K562 (cell line): Measurements from ENCODE around the gene SMIM13. TPM values are rescaled to one million over a fixed set of nuclear protein-coding genes. Genes with fewer than 3 reads are reported as not detected.

Experiments used
- ATAC-seq: fragments of 200-7000 bp; cut with Tn5 transposase; 3 replicates; pipeline ENCODE4 v1.9.1; 2020; ENCODE audit warnings: moderate library complexity
- BruUV-seq: library from RNA; stranded (reverse); fragments of 400-500 nt; replicated peaks from 2 replicates; lab custom pipeline; 2021; lab: Mats Ljungman, UMichigan
- CTCF ChIA-PET: fragments of 300-600 bp; formaldehyde crosslinking; extraction: SDS; loops from one replicate; lab custom pipeline; 2021; ENCODE audit warnings: low intra/inter-chr PET ratio; lab: Yijun Ruan, JAX
- POLR2A ChIA-PET: fragments of 300-600, 350-650 bp; sonication (Branson Sonifier 250); formaldehyde crosslinking; extraction: SDS; loops from one replicate; lab custom pipeline; 2021; ENCODE audit warnings: antibody characterized with exemption, inconsistent platforms; lab: Yijun Ruan, JAX
- DNase-seq, 4 experiments: peaks; one replicate each; pipeline versions ENCODE4 v3.0.0 to v3.0.0-alpha.2; 2011 to 2018; ENCODE audit warnings: low spot score in 3 of 4, mixed read lengths in 3 of 4; ENCODE audit errors: extremely low read depth in 1 of 4
- FAIRE-seq: peaks from 2 replicates; lab custom pipeline; 2011; peaks lifted over from hg19 to GRCh38; lab: Jason Lieb, UNC
- H2AFZ ChIP-seq: 2 replicates; pipeline ENCODE4 v1.6.0; 2011; ENCODE audit warnings: low read depth, low read length, control low read depth, inconsistent platforms
- H3K27ac ChIP-seq: fragments of 200-600 bp; 3 replicates; pipeline ENCODE4 v1.8.0; 2011; ENCODE audit warnings: low read depth, mild to moderate bottlenecking, control low read depth, inconsistent platforms, low read length, moderate library complexity, mixed read lengths; ENCODE audit errors: extremely low read depth
- H3K27me3 ChIP-seq, 2 experiments: fragments of 300-600 bp in 1 of 2; 2 replicates in 1 of 2; 3 replicates in 1 of 2; pipeline versions ENCODE4 v1.6.0 to v1.8.0; 2011; ENCODE audit warnings: inconsistent platforms in 2 of 2, low read length in 2 of 2, mild to moderate bottlenecking in 1 of 2, mixed read lengths in 1 of 2, moderate library complexity in 1 of 2; ENCODE audit not compliant: control insufficient read depth in 2 of 2, insufficient read depth in 2 of 2
- H3K36me3 ChIP-seq: fragments of 300-600 bp; 3 replicates; pipeline ENCODE4 v1.8.0; 2011; ENCODE audit warnings: mild to moderate bottlenecking, low read length, inconsistent platforms; ENCODE audit not compliant: control insufficient read depth, insufficient read depth
- H3K4me1 ChIP-seq, 2 experiments: fragments of 200-600 bp in 1 of 2; replicated peaks in 1 of 2; 2 replicates in 1 of 2; 3 replicates in 1 of 2; pipeline versions ENCODE4 v1.5.1 to v1.8.0; 2011; ENCODE audit warnings: inconsistent platforms in 2 of 2, low read length in 2 of 2, mild to moderate bottlenecking in 1 of 2, mixed read lengths in 1 of 2, moderate library complexity in 1 of 2; ENCODE audit not compliant: control insufficient read depth in 2 of 2, insufficient read depth in 2 of 2
- H3K4me2 ChIP-seq: 2 replicates; pipeline ENCODE4 v1.6.1; 2011; ENCODE audit warnings: low read length, control low read depth, inconsistent platforms, mixed read lengths; ENCODE audit not compliant: insufficient read depth
- H3K4me3 ChIP-seq: fragments of 200-600 bp; sonication (generic), shearing (Covaris generic); 2 replicates; pipeline ENCODE4 v1.5.1; 2016; ENCODE audit warnings: control low read depth, inconsistent platforms
- H3K79me2 ChIP-seq: fragments of 200-600 bp; 3 replicates; pipeline ENCODE4 v1.8.0; 2011; ENCODE audit warnings: low read length, inconsistent platforms; ENCODE audit not compliant: control insufficient read depth, insufficient read depth
- H3K9ac ChIP-seq, 2 experiments: 2 replicates each; pipeline versions ENCODE4 v1.6.0 to v1.6.1; 2011; ENCODE audit warnings: low read depth in 2 of 2, low read length in 2 of 2, control low read depth in 1 of 2, inconsistent platforms in 1 of 2, mild to moderate bottlenecking in 1 of 2, mixed read lengths in 1 of 2; ENCODE audit not compliant: insufficient read depth in 1 of 2
- H3K9me1 ChIP-seq: one replicate; pipeline ENCODE4 v1.6.0; 2011; ENCODE audit warnings: inconsistent platforms, mild to moderate bottlenecking, low read length, moderate library complexity; ENCODE audit not compliant: control insufficient read depth, insufficient read depth
- H3K9me3 ChIP-seq: replicated peaks from 2 replicates; pipeline ENCODE4 v1.5.1; 2011; ENCODE audit warnings: low read depth, low read length, inconsistent platforms; ENCODE audit not compliant: control insufficient read depth, insufficient read depth
- H4K20me1 ChIP-seq: replicated peaks from 2 replicates; pipeline ENCODE4 v1.6.1; 2011; ENCODE audit warnings: low read length, inconsistent platforms, mixed read lengths; ENCODE audit not compliant: control insufficient read depth, insufficient read depth
- E2F1 ChIP-seq: sonication (generic); formaldehyde crosslinking; IDR thresholded peaks from 2 replicates; pipeline ENCODE4 v1.8.1; 2023; ENCODE audit warnings: mild to moderate bottlenecking, missing genetic modification reagents, moderate library complexity
- HDAC1 ChIP-seq, 2 experiments: fragments of 450-650 bp; IDR thresholded peaks; 2 replicates each; pipeline ENCODE4 v1.6.1; 2016 to 2017; ENCODE audit warnings: inconsistent platforms in 1 of 2, mild to moderate bottlenecking in 1 of 2, moderate library complexity in 1 of 2
- ILF3 ChIP-seq: fragments of 450-650 bp; IDR thresholded peaks from 2 replicates; pipeline ENCODE4 v1.6.1; 2018; ENCODE audit warnings: antibody characterized with exemption, mild to moderate bottlenecking, moderate library complexity, borderline replicate concordance
- KDM1A ChIP-seq, 2 experiments: fragments of 450-650 bp; IDR thresholded peaks; 2 replicates each; pipeline ENCODE4 v1.6.1; 2016; ENCODE audit warnings: mild to moderate bottlenecking in 2 of 2
- MXI1 ChIP-seq: IDR thresholded peaks from 2 replicates; pipeline ENCODE4 v1.6.1; 2011; ENCODE audit warnings: low read depth, mild to moderate bottlenecking, improper control_type of control experiment, low read length
- NELFE ChIP-seq: IDR thresholded peaks from 2 replicates; pipeline ENCODE4 v1.6.1; 2011; ENCODE audit warnings: mild to moderate bottlenecking; ENCODE audit not compliant: insufficient read depth, insufficient read length
- PHF8 ChIP-seq: fragments of 200-600 bp; sonication (generic); IDR thresholded peaks from 2 replicates; pipeline ENCODE4 v1.6.1; 2012; ENCODE audit warnings: mixed run types, mild to moderate bottlenecking, inconsistent platforms, low read length, moderate library complexity, borderline replicate concordance
- RFX5 ChIP-seq: IDR thresholded peaks from 2 replicates; pipeline ENCODE4 v1.6.1; 2011; ENCODE audit warnings: low read depth, mild to moderate bottlenecking, improper control_type of control experiment, low read length
- RFX7 ChIP-seq: fragments of 250-450 bp; sonication (Bioruptor Pico); IDR thresholded peaks from 2 replicates; pipeline ENCODE4 v1.5.1; 2021; ENCODE audit warnings: mild to moderate bottlenecking
- SP1 ChIP-seq: sonication (generic); formaldehyde crosslinking; IDR thresholded peaks from 2 replicates; pipeline ENCODE4 v1.8.1; 2022; ENCODE audit warnings: mild to moderate bottlenecking, missing genetic modification reagents
- SREBF1 ChIP-seq: fragments of 150-350 bp; IDR thresholded peaks from 2 replicates; pipeline ENCODE4 v1.6.1; 2014; ENCODE audit warnings: antibody characterized with exemption, low read depth, low read length, borderline replicate concordance
- USF1 ChIP-seq: sonication (generic); formaldehyde crosslinking; IDR thresholded peaks from 2 replicates; pipeline ENCODE4 v1.9.0; 2022; ENCODE audit warnings: mild to moderate bottlenecking, missing genetic modification reagents
- ZNF175 ChIP-seq: fragments of 200-800 bp; sonication (Bioruptor generic); IDR thresholded peaks from 2 replicates; pipeline ENCODE4 v1.6.1; 2016; ENCODE audit warnings: low read depth, mild to moderate bottlenecking, missing genetic modification characterization, missing compliant biosample characterization
- ZNF354B ChIP-seq: fragments of 250-450 bp; sonication (Bioruptor Pico); IDR thresholded peaks from 2 replicates; pipeline ENCODE4 v1.4.0; 2020
- WGBS: fragments of 100-300 bp; shearing (Covaris generic); methylation state at CpG from one replicate; pipeline ENCODE4 v1.1.6; 2016; ENCODE audit warnings: low coverage, mixed read lengths; ENCODE audit not compliant: insufficient coverage; ENCODE audit errors: missing lambda C conversion rate; 5-methylcytosine and 5-hydroxymethylcytosine counted together
- in situ Hi-C: fragments of 300-500 bp; cut with MboI; formaldehyde crosslinking; loops from 4 replicates; pipeline ENCODE4 v1.15.0; 2018; ENCODE audit warnings: inconsistent platforms, mixed read lengths
- intact Hi-C: fragments of 100-400 bp; cut with micrococcal nuclease; formaldehyde crosslinking; loops from 2 replicates; pipeline ENCODE4 v1.14.2; 2022
- polyA plus RNA-seq, 8 experiments: library from polyadenylated mRNA; depleted of rRNA in 4 of 8; stranded (reverse) in 5 of 8; unstranded in 3 of 8; fragments of >200 nt; fragmentation: Nextera tagmentation in 2 of 8; fragmentation: Illumina TruSeq in 1 of 8; extraction: Ambion mirVana in 2 of 8; extraction: Trizol in 1 of 8; gene quantifications; 2 replicates each; pipeline versions ENCODE4 v1.2.1 to v1.2.3, GENCODE V29; 2011 to 2014; ENCODE audit warnings: inconsistent platforms in 1 of 8, missing spikeins in 1 of 8
- small RNA-seq: library from RNA; depleted of rRNA; stranded (forward); fragments of <200 nt; gene quantifications from one replicate; pipeline ENCODE3, GENCODE V24; 2014
- total RNA-seq, 7 experiments: library from RNA; depleted of rRNA in 6 of 7; stranded (reverse); fragments of >200 nt in 6 of 7; fragmentation: Illumina TruSeq in 2 of 7; extraction: Trizol in 2 of 7; gene quantifications; 2 replicates each; pipeline versions ENCODE4 v1.2.1 to v1.2.3, GENCODE V29; 2011 to 2021; ENCODE audit warnings: low replicate concordance in 1 of 7

The SMIM13 gene
- total and polyA plus RNA-seq, 9 of the 15 experiments (the other 6 are each of a cell fraction or from before 2014, with no cell fraction given), result 5.5 to 24.8 (median 11.7) TPM

GRCh38 chr6:11187301-11187700, 93.7 kb downstream of the SMIM13 start:
- no peaks in the 10 kb centered on the region for H3K9me1 ChIP-seq
- no peak for TF ChIP-seq SREBF1
- no peak for TF ChIP-seq E2F1
- TF ChIP-seq HDAC1 (IDR thresholded peaks at IDR 0.05), result no peak
- no peak for TF ChIP-seq KDM1A (IDR thresholded peaks at IDR 0.05)
- TF ChIP-seq RFX5, result no peak
- TF ChIP-seq ZNF175, result no peak
- TF ChIP-seq ZNF354B (CRISPR knock-in tag), result no peak
- TF ChIP-seq NELFE, result no peak
- no peak for TF ChIP-seq RFX7
- no peak for TF ChIP-seq PHF8
- no peak for TF ChIP-seq ILF3
- no peak for TF ChIP-seq USF1 (CRISPR knock-in tag)
- TF ChIP-seq SP1, result no peak
- no peak for TF ChIP-seq MXI1
- TF ChIP-seq, all 486 proteins: peak for 0
- H3K79me2 ChIP-seq, result no peaks in the 10 kb centered on the region
- ATAC-seq (no peak), DNase-seq (no peak), FAIRE-seq (no peak)
- in situ Hi-C loops (no loop called here), intact Hi-C loops (no loop called here)
- CTCF ChIA-PET, result no interaction called here
- H3K27ac ChIP-seq, result no peak overlapping the region
- H3K4me1 ChIP-seq, result no peaks in the 10 kb centered on the region; a peak in 1 of 5 replicates
- peaks cover 23 to 37% of the 10 kb centered on the region in 2 experiments for H3K27me3 ChIP-seq
- H3K4me2 ChIP-seq, result no peak overlapping the region
- H3K4me3 ChIP-seq, result no peak overlapping the region
- POLR2A ChIA-PET, result no interaction called here
- no TSS peak for BruUV-seq
- WGBS, result 0% methylated on average over 6 of the region's 6 CpGs
- no peak overlapping the region for H3K9ac ChIP-seq
- H4K20me1 ChIP-seq, result no peaks in the 10 kb centered on the region
- H2AFZ ChIP-seq, result no peak overlapping the region
- H3K36me3 ChIP-seq, result no peaks in the 10 kb centered on the region
- H3K9me3 ChIP-seq, result no peaks in the 10 kb centered on the region

Small RNA genes within 50 kb of the gene (small RNA-seq; reads per million reads assigned to genes)
- gene AL136139.1, result not detected

Other genes with a start within 250 kb of the SMIM13 start
- not detected in 2 replicates for gene GCM2, start 211.8 kb upstream of the SMIM13 start, total RNA-seq (2014; rRNA removed)
- gene GCM2, start 211.8 kb upstream of the SMIM13 start, total RNA-seq (2014; rRNA removed; fragmentation: Illumina TruSeq; extraction: Trizol), result not detected in 2 replicates
- not detected in 2 replicates for gene GCM2, start 211.8 kb upstream of the SMIM13 start, total RNA-seq (2015; rRNA removed; fragmentation: Illumina TruSeq; extraction: Trizol)
- gene GCM2, start 211.8 kb upstream of the SMIM13 start, total RNA-seq (2021), result 0.11 TPM in 1 of 2 replicates, not detected in the other
- gene GCM2, start 211.8 kb upstream of the SMIM13 start, polyA plus RNA-seq (2011; rRNA removed), result 0.04 TPM in 1 of 2 replicates, not detected in the other
- 0.07 TPM in 1 of 2 replicates, not detected in the other for gene GCM2, start 211.8 kb upstream of the SMIM13 start, polyA plus RNA-seq (2014; fragmentation: Illumina TruSeq; extraction: Trizol)
- under 1 TPM; 0.01 TPM for gene GCM2, start 211.8 kb upstream of the SMIM13 start, polyA plus RNA-seq (2014; fragmentation: Nextera tagmentation; extraction: Ambion mirVana)
- gene GCM2, start 211.8 kb upstream of the SMIM13 start, polyA plus RNA-seq (2014; rRNA removed), result not detected in 2 replicates
- 11.2 and 18.8 TPM in 2 replicates for gene SYCP2L, start 206.8 kb upstream of the SMIM13 start, total RNA-seq (2014; rRNA removed)
- 29.7 and 29.8 TPM in 2 replicates for gene SYCP2L, start 206.8 kb upstream of the SMIM13 start, total RNA-seq (2014; rRNA removed; fragmentation: Illumina TruSeq; extraction: Trizol)
- gene SYCP2L, start 206.8 kb upstream of the SMIM13 start, total RNA-seq (2015; rRNA removed; fragmentation: Illumina TruSeq; extraction: Trizol), result 22.0 and 27.1 TPM in 2 replicates
- 18.1 and 21.5 TPM in 2 replicates for gene SYCP2L, start 206.8 kb upstream of the SMIM13 start, total RNA-seq (2021)
- 46.9 and 64.9 TPM in 2 replicates for gene SYCP2L, start 206.8 kb upstream of the SMIM13 start, polyA plus RNA-seq (2011; rRNA removed)
- gene SYCP2L, start 206.8 kb upstream of the SMIM13 start, polyA plus RNA-seq (2014; fragmentation: Illumina TruSeq; extraction: Trizol), result 20.6 and 31.5 TPM in 2 replicates
- 10 to 100 TPM; 12.4 to 16.2 TPM for gene SYCP2L, start 206.8 kb upstream of the SMIM13 start, polyA plus RNA-seq (2014; fragmentation: Nextera tagmentation; extraction: Ambion mirVana)
- 25.0 and 29.9 TPM in 2 replicates for gene SYCP2L, start 206.8 kb upstream of the SMIM13 start, polyA plus RNA-seq (2014; rRNA removed)
- 0.05 and 0.33 TPM in 2 replicates for gene ELOVL2, start 49.5 kb upstream of the SMIM13 start, total RNA-seq (2014; rRNA removed)
- gene ELOVL2, start 49.5 kb upstream of the SMIM13 start, total RNA-seq (2014; rRNA removed; fragmentation: Illumina TruSeq; extraction: Trizol), result 0.36 and 0.48 TPM in 2 replicates
- gene ELOVL2, start 49.5 kb upstream of the SMIM13 start, total RNA-seq (2015; rRNA removed; fragmentation: Illumina TruSeq; extraction: Trizol), result 0.30 and 0.47 TPM in 2 replicates
- 0.29 and 0.31 TPM in 2 replicates for gene ELOVL2, start 49.5 kb upstream of the SMIM13 start, total RNA-seq (2021)
- gene ELOVL2, start 49.5 kb upstream of the SMIM13 start, polyA plus RNA-seq (2011; rRNA removed), result 0.35 and 0.96 TPM in 2 replicates
- gene ELOVL2, start 49.5 kb upstream of the SMIM13 start, polyA plus RNA-seq (2014; fragmentation: Illumina TruSeq; extraction: Trizol), result 0.35 and 0.56 TPM in 2 replicates
- under 1 TPM; 0.14 to 0.20 TPM for gene ELOVL2, start 49.5 kb upstream of the SMIM13 start, polyA plus RNA-seq (2014; fragmentation: Nextera tagmentation; extraction: Ambion mirVana)
- 0.17 and 0.23 TPM in 2 replicates for gene ELOVL2, start 49.5 kb upstream of the SMIM13 start, polyA plus RNA-seq (2014; rRNA removed)
- gene ERVFRD-1, start 17.9 kb downstream of the SMIM13 start, total RNA-seq (2014; rRNA removed), result 0.05 and 0.16 TPM in 2 replicates
- gene ERVFRD-1, start 17.9 kb downstream of the SMIM13 start, total RNA-seq (2014; rRNA removed; fragmentation: Illumina TruSeq; extraction: Trizol), result 0.06 TPM in 1 of 2 replicates, not detected in the other
- 0.08 and 0.14 TPM in 2 replicates for gene ERVFRD-1, start 17.9 kb downstream of the SMIM13 start, total RNA-seq (2015; rRNA removed; fragmentation: Illumina TruSeq; extraction: Trizol)
- gene ERVFRD-1, start 17.9 kb downstream of the SMIM13 start, total RNA-seq (2021), result 0.04 and 0.09 TPM in 2 replicates
- gene ERVFRD-1, start 17.9 kb downstream of the SMIM13 start, polyA plus RNA-seq (2011; rRNA removed), result not detected in 2 replicates
- 0.04 and 0.10 TPM in 2 replicates for gene ERVFRD-1, start 17.9 kb downstream of the SMIM13 start, polyA plus RNA-seq (2014; fragmentation: Illumina TruSeq; extraction: Trizol)
- gene ERVFRD-1, start 17.9 kb downstream of the SMIM13 start, polyA plus RNA-seq (2014; fragmentation: Nextera tagmentation; extraction: Ambion mirVana), result under 1 TPM; 0.07 to 0.10 TPM
- 0.05 TPM in 2 replicates for gene ERVFRD-1, start 17.9 kb downstream of the SMIM13 start, polyA plus RNA-seq (2014; rRNA removed)
- gene NEDD9, start 138.8 kb downstream of the SMIM13 start, total RNA-seq (2014; rRNA removed), result not detected in 2 replicates
- 0.04 TPM in 1 of 2 replicates, not detected in the other for gene NEDD9, start 138.8 kb downstream of the SMIM13 start, total RNA-seq (2014; rRNA removed; fragmentation: Illumina TruSeq; extraction: Trizol)
- 0.19 TPM in 1 of 2 replicates, not detected in the other for gene NEDD9, start 138.8 kb downstream of the SMIM13 start, total RNA-seq (2015; rRNA removed; fragmentation: Illumina TruSeq; extraction: Trizol)
- gene NEDD9, start 138.8 kb downstream of the SMIM13 start, total RNA-seq (2021), result 0.18 and 0.31 TPM in 2 replicates
- 0.05 and 0.15 TPM in 2 replicates for gene NEDD9, start 138.8 kb downstream of the SMIM13 start, polyA plus RNA-seq (2011; rRNA removed)
- not detected in 2 replicates for gene NEDD9, start 138.8 kb downstream of the SMIM13 start, polyA plus RNA-seq (2014; fragmentation: Illumina TruSeq; extraction: Trizol)
- gene NEDD9, start 138.8 kb downstream of the SMIM13 start, polyA plus RNA-seq (2014; fragmentation: Nextera tagmentation; extraction: Ambion mirVana), result not detected
- gene NEDD9, start 138.8 kb downstream of the SMIM13 start, polyA plus RNA-seq (2014; rRNA removed), result not detected in 2 replicates